ENCODE data around the gene GLYATL3. TPM values are rescaled to one million over a fixed set of nuclear protein-coding genes. Genes with fewer than 3 reads are reported as not detected.
A peak's percentile ranks its signal among the peaks of the same experiment; 100 is the strongest.

The GLYATL3 gene
- polyA plus RNA-seq, 1 of the 3 experiments (the other 2 are of a cell fraction), result not detected

- TF ChIP-seq FOXM1 (IDR thresholded peaks at IDR 0.05; ENCODE audit: low read depth), result no peak
Observed at GRCh38 chr6:49546331-49546730, 46.6 kb downstream of the GLYATL3 start (continued).

GRCh38 chr6:49548613-49549304, 49.0 kb downstream of the GLYATL3 start:
- no peak for DNase-seq
- Histone ChIP-seq H3K4me1 (ENCODE audit: control insufficient read depth in 1 of 2, insufficient read depth in 2 of 2, low read depth in 1 of 2, low read length in 1 of 2) (no peaks in the 10 kb centered on the region), H3K27ac (ENCODE audit: low read depth in 2 of 2, low read length in 1 of 2) (no peak overlapping the region), H4K20me1 (ENCODE audit: insufficient read depth) (no peaks in the 10 kb centered on the region), H3K9ac (no peak overlapping the region), H3K79me2 (ENCODE audit: insufficient read depth) (no peaks in the 10 kb centered on the region), H2AFZ (ENCODE audit: low read depth) (no peak overlapping the region), H3K4me2 (no peak overlapping the region), H3K9me2 (no peaks in the 10 kb centered on the region), H3K36me3 (replicated peaks in 1 of 2; ENCODE audit: control insufficient read depth in 1 of 2, insufficient read depth in 2 of 2, low read length in 1 of 2) (no peaks in the 10 kb centered on the region), H3K27me3 (ENCODE audit: insufficient read depth) (peaks cover 27% of the 10 kb centered on the region), H3K9me3 (no peaks in the 10 kb centered on the region), H3K4me3 (ENCODE audit: low read depth in 2 of 2, low read length in 1 of 2) (no peak overlapping the region), H3F3A (replicated peaks; ENCODE audit: insufficient read depth) (no peaks in the 10 kb centered on the region)
- POLR2A ChIA-PET, result no interaction called here
- CTCF ChIA-PET, result interaction anchor here (0.7 to 4.7 kb wide), 4 partner anchors 16 to 301 kb away, joined by 3 to 24 read pairs (median 5); no protein-coding TSS in a partner anchor
- TF ChIP-seq CTCF (IDR thresholded peaks at IDR 0.05), result peak; percentile 29; the same call in 1 of the 2 replicates
- TF ChIP-seq GATA2 (CRISPR knock-in tag; IDR thresholded peaks at IDR 0.05), result no peak
- TF ChIP-seq SIN3A (IDR thresholded peaks at IDR 0.05; ENCODE audit: borderline replicate concordance, low read depth, low read length), result no peak
- 25% methylated on average over 5 of the region's 5 CpGs for WGBS (ENCODE audit: low lambda C conversion rate)

- Histone ChIP-seq H3K4me2 (no peak overlapping the region), H2AFZ (ENCODE audit: low read depth) (no peak overlapping the region), H3K9ac (no peak overlapping the region), H3K36me3 (replicated peaks in 1 of 2; ENCODE audit: control insufficient read depth in 1 of 2, insufficient read depth in 2 of 2, low read length in 1 of 2) (no peaks in the 10 kb centered on the region), H3K27ac (ENCODE audit: low read depth in 2 of 2, low read length in 1 of 2) (no peak overlapping the region), H3K4me1 (ENCODE audit: control insufficient read depth in 1 of 2, insufficient read depth in 2 of 2, low read depth in 1 of 2, low read length in 1 of 2) (no peaks in the 10 kb centered on the region), H3K79me2 (ENCODE audit: insufficient read depth) (no peaks in the 10 kb centered on the region), H3K9me3 (no peaks in the 10 kb centered on the region), H3K4me3 (ENCODE audit: low read depth in 2 of 2, low read length in 1 of 2) (no peak overlapping the region), H4K20me1 (ENCODE audit: insufficient read depth) (no peaks in the 10 kb centered on the region), H3F3A (replicated peaks; ENCODE audit: insufficient read depth) (no peaks in the 10 kb centered on the region), H3K9me2 (no peaks in the 10 kb centered on the region), H3K27me3 (ENCODE audit: insufficient read depth) (peaks cover 27% of the 10 kb centered on the region)
- POLR2A ChIA-PET, result no interaction called here
- CTCF ChIA-PET, result interaction anchor here (1.3 to 4.7 kb wide), 4 partner anchors 17 to 300 kb away, joined by 3 to 24 read pairs (median 5); no protein-coding TSS in a partner anchor
- no peak for TF ChIP-seq IRF3 (IDR thresholded peaks at IDR 0.05; ENCODE audit: low read depth, low read length)
- no peak for TF ChIP-seq NFIC (IDR thresholded peaks at IDR 0.05; ENCODE audit: borderline replicate concordance)
- TF ChIP-seq EP300 (IDR thresholded peaks at IDR 0.05; ENCODE audit: borderline replicate concordance in 1 of 2, low read depth in 1 of 2, low read length in 1 of 2), result no peak
- no peak for TF ChIP-seq ELF1 (IDR thresholded peaks at IDR 0.05)
- no peak for TF ChIP-seq RAD21 (IDR thresholded peaks at IDR 0.05; ENCODE audit: low read length)
- TF ChIP-seq USF2 (IDR thresholded peaks at IDR 0.05; ENCODE audit: borderline replicate concordance, low read depth, low read length), result no peak
- no peak for TF ChIP-seq POLR2AphosphoS5 (IDR thresholded peaks at IDR 0.05; ENCODE audit: low read depth, low read length)
- no peak for TF ChIP-seq FOXM1 (IDR thresholded peaks at IDR 0.05; ENCODE audit: low read depth)
- no peak for TF ChIP-seq CHD2 (IDR thresholded peaks at IDR 0.05; ENCODE audit: low read length, partially characterized antibody)
- no peak for TF ChIP-seq TAF1 (IDR thresholded peaks at IDR 0.05; ENCODE audit: borderline replicate concordance, low read depth, low read length)
- no peak for TF ChIP-seq EZH2phosphoT487 (IDR thresholded peaks at IDR 0.05; ENCODE audit: borderline replicate concordance, low read depth)
- no peak for TF ChIP-seq TCF12 (IDR thresholded peaks at IDR 0.05)
- TF ChIP-seq MAX (IDR thresholded peaks at IDR 0.05; ENCODE audit: low read depth), result no peak
- TF ChIP-seq USF1 (IDR thresholded peaks at IDR 0.05; ENCODE audit: borderline replicate concordance, low read depth), result no peak
- no peak for TF ChIP-seq MXI1 (IDR thresholded peaks at IDR 0.05; ENCODE audit: low read depth, low read length)
- TF ChIP-seq RFX5 (IDR thresholded peaks at IDR 0.05; ENCODE audit: low read length), result no peak
- no peak for TF ChIP-seq GABPA (IDR thresholded peaks at IDR 0.05; ENCODE audit: low read depth)
- DNase-seq, result no peak
- 14% methylated on average over 19 of the region's 20 CpGs for WGBS (ENCODE audit: low lambda C conversion rate)
Observed at GRCh38 chr6:49549691-49550491, 50.2 kb downstream of the GLYATL3 start.

All from SK-N-SH (cell line).